ENCODE data around the gene AGA.

The AGA gene

DNA sequence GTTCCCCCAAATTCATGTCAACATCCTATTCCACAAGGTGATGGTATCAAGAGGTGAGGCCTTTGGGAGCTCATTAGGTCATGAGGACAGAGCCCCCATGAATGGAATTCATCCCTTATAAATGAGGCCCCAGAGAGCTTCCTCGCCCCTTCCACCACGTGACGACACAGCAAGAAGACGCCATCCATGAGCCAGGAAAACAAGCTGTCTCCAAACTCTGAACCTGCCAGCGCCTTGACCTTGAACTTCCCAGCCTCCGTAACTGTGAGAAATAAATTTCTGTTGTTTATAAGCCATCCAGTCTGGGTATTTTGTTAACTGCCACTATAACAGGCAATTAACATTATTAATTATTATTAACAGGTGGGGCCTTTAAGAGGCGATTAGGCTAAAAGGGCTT, 5.8 kb downstream of the AGA start:
- DNase-seq (ENCODE audit: low read depth) = no peak
- no peak for TF ChIP-seq CTCF (IDR thresholded peaks at IDR 0.05; ENCODE audit: insufficient read depth, low read depth, low read length, missing control alignments)
- no peak overlapping the region for H3K4me3 ChIP-seq (ENCODE audit: low read length)

- no peak for TF ChIP-seq CTCF (IDR thresholded peaks at IDR 0.05; ENCODE audit: insufficient read depth, low read depth, low read length, missing control alignments)
- no peak overlapping the region for H3K4me3 ChIP-seq (ENCODE audit: low read length)
- DNase-seq (ENCODE audit: low read depth) = no peak
Measured at GRCh38 chr4:177434667-177435066, 7.6 kb downstream of the AGA start.

GRCh38 chr4:177427192-177427591, 15.0 kb downstream of the AGA start:
- DNase-seq (ENCODE audit: low read depth) = peak; percentile 5
- TF ChIP-seq CTCF (IDR thresholded peaks at IDR 0.05; ENCODE audit: insufficient read depth, low read depth, low read length, missing control alignments) = no peak
- no peak overlapping the region for H3K4me3 ChIP-seq (ENCODE audit: low read length)

- H3K4me3 ChIP-seq (ENCODE audit: low read length) = no peak overlapping the region
- no peak for TF ChIP-seq CTCF (IDR thresholded peaks at IDR 0.05; ENCODE audit: insufficient read depth, low read depth, low read length, missing control alignments)
- peak; percentile 4 for DNase-seq (ENCODE audit: low read depth)
Measured at GRCh38 chr4:177419434-177419833, 22.8 kb downstream of the AGA start.

GRCh38 chr4:177413656-177414055, 28.6 kb downstream of the AGA start:
- no peak for DNase-seq (ENCODE audit: low read depth)
- no peak overlapping the region for H3K4me3 ChIP-seq (ENCODE audit: low read length)
- TF ChIP-seq CTCF (IDR thresholded peaks at IDR 0.05; ENCODE audit: insufficient read depth, low read depth, low read length, missing control alignments) = no peak

- TF ChIP-seq CTCF (IDR thresholded peaks at IDR 0.05; ENCODE audit: insufficient read depth, low read depth, low read length, missing control alignments) = no peak
- H3K4me3 ChIP-seq (ENCODE audit: low read length) = no peak overlapping the region
- no peak for DNase-seq (ENCODE audit: low read depth)
Measured at GRCh38 chr4:177413076-177413475, 29.2 kb downstream of the AGA start.

DNA sequence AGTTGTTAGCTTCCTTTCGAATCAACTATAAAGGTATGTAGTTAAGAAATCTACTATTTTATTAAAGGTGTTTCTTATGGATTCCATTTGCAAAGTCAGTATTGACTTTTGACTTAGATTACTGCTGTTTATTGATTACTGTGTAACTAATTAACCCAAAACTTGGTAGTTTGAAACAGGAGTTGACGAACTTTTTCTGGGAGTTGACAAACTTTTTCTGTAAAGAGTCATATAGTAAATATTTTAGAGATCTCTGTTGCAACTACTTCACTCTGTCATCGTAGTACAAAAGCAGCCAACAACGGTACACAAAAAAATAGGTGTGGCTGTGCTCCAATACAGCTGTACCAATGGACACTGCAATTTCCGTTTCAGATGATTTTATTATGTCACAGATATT, 30.2 kb downstream of the AGA start:
- no peak for DNase-seq (ENCODE audit: low read depth)
- H3K4me3 ChIP-seq (ENCODE audit: low read length) = no peak overlapping the region
- TF ChIP-seq CTCF (IDR thresholded peaks at IDR 0.05; ENCODE audit: insufficient read depth, low read depth, low read length, missing control alignments) = no peak

Data from epithelial cell of esophagus (primary cell).